ENCODE data around the gene ZNF407.

ZNF407 gene

GRCh38 chr18:74836296-74837139, 238.8 kb downstream of the ZNF407 start:
- no peak for DNase-seq (ENCODE audit: extremely low spot score)
- CTCF ChIA-PET = interaction anchor here (1.2 to 1.3 kb wide), 2 partner anchors 9 to 16 kb away, joined by 3 read pairs; no protein-coding TSS in a partner anchor
- POLR2A ChIA-PET = no interaction called here
- TF ChIP-seq, protein P1, sequence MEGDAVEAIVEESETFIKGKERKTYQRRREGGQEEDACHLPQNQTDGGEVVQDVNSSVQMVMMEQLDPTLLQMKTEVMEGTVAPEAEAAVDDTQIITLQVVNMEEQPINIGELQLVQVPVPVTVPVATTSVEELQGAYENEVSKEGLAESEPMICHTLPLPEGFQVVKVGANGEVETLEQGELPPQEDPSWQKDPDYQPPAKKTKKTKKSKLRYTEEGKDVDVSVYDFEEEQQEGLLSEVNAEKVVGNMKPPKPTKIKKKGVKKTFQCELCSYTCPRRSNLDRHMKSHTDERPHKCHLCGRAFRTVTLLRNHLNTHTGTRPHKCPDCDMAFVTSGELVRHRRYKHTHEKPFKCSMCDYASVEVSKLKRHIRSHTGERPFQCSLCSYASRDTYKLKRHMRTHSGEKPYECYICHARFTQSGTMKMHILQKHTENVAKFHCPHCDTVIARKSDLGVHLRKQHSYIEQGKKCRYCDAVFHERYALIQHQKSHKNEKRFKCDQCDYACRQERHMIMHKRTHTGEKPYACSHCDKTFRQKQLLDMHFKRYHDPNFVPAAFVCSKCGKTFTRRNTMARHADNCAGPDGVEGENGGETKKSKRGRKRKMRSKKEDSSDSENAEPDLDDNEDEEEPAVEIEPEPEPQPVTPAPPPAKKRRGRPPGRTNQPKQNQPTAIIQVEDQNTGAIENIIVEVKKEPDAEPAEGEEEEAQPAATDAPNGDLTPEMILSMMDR (IDR thresholded peaks at IDR 0.05; ENCODE audit: control extremely low read depth, extremely low read depth, low read depth, missing control alignments) = no peak

DNA sequence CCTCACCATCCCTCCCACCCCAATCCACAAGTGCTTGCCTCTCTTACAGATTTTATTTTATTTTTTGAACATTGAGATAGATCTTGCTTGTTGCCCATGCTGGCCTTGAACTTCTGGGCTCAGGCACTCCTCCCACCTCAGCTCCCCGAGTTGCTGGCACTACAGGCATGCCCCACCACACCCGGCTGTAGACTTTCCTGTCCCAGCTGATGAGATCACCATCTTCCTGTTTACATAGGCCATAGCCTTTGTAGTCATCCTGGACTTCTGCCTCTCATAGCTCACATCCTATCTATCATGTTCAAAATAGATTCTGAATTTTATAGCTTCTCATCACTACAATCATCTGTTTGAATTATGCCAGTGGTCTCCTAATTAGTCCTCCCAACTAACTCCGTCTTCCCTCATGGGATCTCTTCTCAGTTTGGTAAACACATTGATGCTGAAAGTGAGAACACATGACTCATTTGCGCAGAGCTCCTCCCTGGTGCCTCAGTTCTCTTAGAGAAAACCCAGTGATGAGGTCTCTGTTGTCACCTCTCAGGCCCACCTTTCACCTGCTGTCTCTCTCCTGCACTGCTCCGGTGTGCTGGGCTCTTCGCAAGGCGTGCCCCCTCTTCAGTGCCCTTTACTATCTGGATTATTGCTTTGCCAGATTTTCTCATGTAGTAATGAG, 243.0 kb downstream of the ZNF407 start:
- DNase-seq (ENCODE audit: extremely low spot score) = no peak
- TF ChIP-seq, protein P1 (IDR thresholded peaks at IDR 0.05; ENCODE audit: control extremely low read depth, extremely low read depth, low read depth, missing control alignments) = no peak
- ChIA-PET POLR2A (no interaction called here), CTCF (interaction anchor here (1.0 to 1.2 kb wide), 2 partner anchors 9 to 21 kb away, joined by 3 to 4 read pairs; no protein-coding TSS in a partner anchor)

- TF ChIP-seq, protein P1 (IDR thresholded peaks at IDR 0.05; ENCODE audit: control extremely low read depth, extremely low read depth, low read depth, missing control alignments) = no peak
- POLR2A ChIA-PET = no interaction called here
Measured at GRCh38 chr18:74841248-74841647, 243.6 kb downstream of the ZNF407 start.

DNA sequence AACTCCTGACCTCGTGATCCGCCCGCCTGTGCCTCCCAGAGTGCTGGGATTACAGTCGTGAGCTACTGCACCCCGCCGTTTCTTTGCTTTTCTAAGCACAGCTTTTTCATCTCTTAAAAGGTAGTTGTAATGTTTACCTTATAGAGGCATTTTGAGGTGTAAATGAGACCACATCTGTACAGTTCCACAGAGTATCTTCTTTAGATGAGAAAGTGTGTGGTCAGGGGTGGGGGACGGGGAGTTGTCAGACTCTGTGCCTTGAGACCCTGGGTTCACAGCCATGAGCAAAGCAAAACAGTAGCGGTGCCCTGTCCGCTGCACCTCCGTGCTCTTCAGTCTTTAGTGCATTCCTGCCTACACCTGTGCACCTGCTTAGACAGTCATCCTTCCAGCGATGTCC, 251.6 kb downstream of the ZNF407 start:
- DNase-seq (ENCODE audit: extremely low spot score) = no peak
- TF ChIP-seq, protein P1 (IDR thresholded peaks at IDR 0.05; ENCODE audit: control extremely low read depth, extremely low read depth, low read depth, missing control alignments) = no peak
- ChIA-PET POLR2A (no interaction called here), CTCF (interaction anchor here (1.0 to 1.5 kb wide), 3 partner anchors 9 to 104 kb away, joined by 3 to 4 read pairs (median 3); no protein-coding TSS in a partner anchor)

More at GRCh38 chr18:74841248-74841647, 243.6 kb downstream of the ZNF407 start:
- DNase-seq (ENCODE audit: extremely low spot score) = no peak
- CTCF ChIA-PET = interaction anchor here (1.0 to 1.2 kb wide), 2 partner anchors 8 to 21 kb away, joined by 3 to 4 read pairs; no protein-coding TSS in a partner anchor

DNA sequence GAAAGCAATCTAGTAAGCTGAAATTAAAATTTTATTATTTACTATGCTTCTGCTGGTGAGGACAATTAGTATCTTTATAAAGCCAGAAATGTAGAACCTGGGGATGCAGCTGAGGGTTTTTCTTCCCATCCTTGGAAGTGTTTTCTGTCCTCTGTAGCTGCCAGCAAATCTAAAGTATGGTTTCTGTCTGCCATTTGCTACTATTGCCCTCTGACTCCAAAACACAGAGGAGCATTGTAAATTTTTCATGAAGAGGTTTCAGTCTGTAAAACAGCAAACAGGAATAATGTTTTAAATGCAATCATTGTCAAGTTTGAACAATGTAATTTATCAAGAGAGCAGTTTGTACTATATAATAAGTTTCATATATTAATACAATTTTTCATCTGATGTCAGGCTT, 258.8 kb downstream of the ZNF407 start:
- ChIA-PET CTCF (interaction anchor here (1.1 to 2.6 kb wide), 3 partner anchors 12 to 168 kb away, joined by 3 to 6 read pairs (median 3); no protein-coding TSS in a partner anchor), POLR2A (no interaction called here)
- TF ChIP-seq, protein P1 (IDR thresholded peaks at IDR 0.05; ENCODE audit: control extremely low read depth, extremely low read depth, low read depth, missing control alignments) = no peak
- DNase-seq (ENCODE audit: extremely low spot score) = no peak

GRCh38 chr18:74856928-74857327, 259.3 kb downstream of the ZNF407 start:
- TF ChIP-seq, protein P1 (IDR thresholded peaks at IDR 0.05; ENCODE audit: control extremely low read depth, extremely low read depth, low read depth, missing control alignments) = no peak
- POLR2A ChIA-PET = no interaction called here
- CTCF ChIA-PET = interaction anchor here (0.6 to 1.1 kb wide), 2 partner anchors 15 to 167 kb away, joined by 3 read pairs; no protein-coding TSS in a partner anchor
- DNase-seq (ENCODE audit: extremely low spot score) = no peak

All from GM10248 (cell line).